Kidney epithelial cell (primary cell): ENCODE measurements around the gene CCDC43. TPM values are rescaled to one million over a fixed set of nuclear protein-coding genes. Genes with fewer than 3 reads are reported as not detected.

Experiments
- DNase-seq: peaks from one replicate; pipeline ENCODE4 v3.0.0-alpha.2; 2010; ENCODE audit warnings: low read depth
- H3K27me3 ChIP-seq: 2 replicates; pipeline ENCODE4 v1.6.0; 2011; ENCODE audit warnings: low read length; ENCODE audit not compliant: control insufficient read depth, insufficient read depth
- H3K36me3 ChIP-seq: 2 replicates; pipeline ENCODE4 v1.5.1; 2011; ENCODE audit warnings: low read length; ENCODE audit not compliant: control insufficient read depth, insufficient read depth
- H3K4me3 ChIP-seq: 2 replicates; pipeline ENCODE4 v1.5.1; 2011; ENCODE audit warnings: low read depth, mild to moderate bottlenecking, control low read depth, low read length
- total RNA-seq: library from RNA; depleted of rRNA; stranded (reverse); fragments of >200 nt; gene quantifications from 2 replicates; pipeline ENCODE4 v1.2.3, GENCODE V29; 2015
- TF ChIP-seq, protein P1 (sequence below): IDR thresholded peaks from 2 replicates; pipeline ENCODE4 v1.5.1; 2011; ENCODE audit warnings: mild to moderate bottlenecking, moderate library complexity, low read length, control low read depth, inconsistent platforms; ENCODE audit not compliant: insufficient read depth, poor library complexity, severe bottlenecking

Gene CCDC43
- total RNA-seq, 1 donor from 2014 or later, result 23.6 TPM

DNA sequence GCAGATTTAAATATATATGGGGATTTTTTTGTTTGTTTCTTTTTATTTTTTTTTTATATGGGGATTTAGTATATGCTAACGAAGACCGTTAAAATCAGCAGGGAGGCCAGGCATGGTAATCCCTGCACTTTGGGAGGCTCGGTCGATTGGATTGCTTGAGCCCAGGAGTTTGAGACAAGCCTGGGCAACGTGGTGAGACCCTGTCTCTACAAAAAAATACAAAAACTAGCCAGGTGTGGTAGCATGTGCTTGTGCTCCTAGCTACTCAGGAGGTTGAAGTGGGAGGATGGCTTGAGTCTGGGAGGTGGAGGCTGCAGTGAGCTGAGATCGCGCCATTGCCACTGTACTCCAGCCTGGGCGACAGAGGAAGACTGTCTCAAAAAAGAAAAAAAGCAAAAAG lies 55.6 kb downstream of the CCDC43 start:
- no peak for DNase-seq
- TF ChIP-seq, protein P1, sequence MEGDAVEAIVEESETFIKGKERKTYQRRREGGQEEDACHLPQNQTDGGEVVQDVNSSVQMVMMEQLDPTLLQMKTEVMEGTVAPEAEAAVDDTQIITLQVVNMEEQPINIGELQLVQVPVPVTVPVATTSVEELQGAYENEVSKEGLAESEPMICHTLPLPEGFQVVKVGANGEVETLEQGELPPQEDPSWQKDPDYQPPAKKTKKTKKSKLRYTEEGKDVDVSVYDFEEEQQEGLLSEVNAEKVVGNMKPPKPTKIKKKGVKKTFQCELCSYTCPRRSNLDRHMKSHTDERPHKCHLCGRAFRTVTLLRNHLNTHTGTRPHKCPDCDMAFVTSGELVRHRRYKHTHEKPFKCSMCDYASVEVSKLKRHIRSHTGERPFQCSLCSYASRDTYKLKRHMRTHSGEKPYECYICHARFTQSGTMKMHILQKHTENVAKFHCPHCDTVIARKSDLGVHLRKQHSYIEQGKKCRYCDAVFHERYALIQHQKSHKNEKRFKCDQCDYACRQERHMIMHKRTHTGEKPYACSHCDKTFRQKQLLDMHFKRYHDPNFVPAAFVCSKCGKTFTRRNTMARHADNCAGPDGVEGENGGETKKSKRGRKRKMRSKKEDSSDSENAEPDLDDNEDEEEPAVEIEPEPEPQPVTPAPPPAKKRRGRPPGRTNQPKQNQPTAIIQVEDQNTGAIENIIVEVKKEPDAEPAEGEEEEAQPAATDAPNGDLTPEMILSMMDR, result no peak
- no peak overlapping the region for H3K4me3 ChIP-seq
- no peaks in the 10 kb centered on the region for H3K36me3 ChIP-seq
- H3K27me3 ChIP-seq, result no peaks in the 10 kb centered on the region

- TF ChIP-seq, protein P1, result no peak
- H3K27me3 ChIP-seq, result no peaks in the 10 kb centered on the region
- no peak for DNase-seq
- no peaks in the 10 kb centered on the region for H3K36me3 ChIP-seq
- no peak overlapping the region for H3K4me3 ChIP-seq
Measured at GRCh38 chr17:44630703-44631102, 58.9 kb downstream of the CCDC43 start.

GRCh38 chr17:44629314-44629713 lies 60.3 kb downstream of the CCDC43 start:
- Histone ChIP-seq H3K27me3 (no peaks in the 10 kb centered on the region), H3K36me3 (no peaks in the 10 kb centered on the region), H3K4me3 (no peak overlapping the region)
- DNase-seq, result no peak
- TF ChIP-seq, protein P1, result no peak

GRCh38 chr17:44628243-44629188 lies 61.1 kb downstream of the CCDC43 start:
- peak; percentile 65 for DNase-seq
- TF ChIP-seq, protein P1, result peak; percentile 34

GRCh38 chr17:44627513-44628242 lies 61.9 kb downstream of the CCDC43 start:
- Histone ChIP-seq H3K27me3 (no peaks in the 10 kb centered on the region), H3K4me3 (no peak overlapping the region), H3K36me3 (no peaks in the 10 kb centered on the region)
- TF ChIP-seq, protein P1, result no peak
- DNase-seq, result no peak

More at GRCh38 chr17:44628243-44629188, 61.1 kb downstream of the CCDC43 start:
- Histone ChIP-seq H3K36me3 (no peaks in the 10 kb centered on the region), H3K27me3 (no peaks in the 10 kb centered on the region), H3K4me3 (peak overlapping the region; percentile 15)

Other genes with a start within 250 kb of the CCDC43 start
- gene GPATCH8, start 186.4 kb downstream of the CCDC43 start, total RNA-seq, result 30.9 and 34.9 TPM in 2 replicates
- gene FZD2, start 132.3 kb downstream of the CCDC43 start, total RNA-seq, result 8.1 and 11.2 TPM in 2 replicates
- 3.8 and 5.6 TPM in 2 replicates for gene MEIOC, start 33.3 kb downstream of the CCDC43 start, total RNA-seq
- gene DBF4B, start 18.9 kb upstream of the CCDC43 start, total RNA-seq, result 6.2 and 10.2 TPM in 2 replicates
- 0.21 and 1.6 TPM in 2 replicates for gene ADAM11, start 69.2 kb upstream of the CCDC43 start, total RNA-seq
- gene GJC1, start 140.5 kb upstream of the CCDC43 start, total RNA-seq, result 25.7 and 36.9 TPM in 2 replicates
- gene HIGD1B, start 158.1 kb upstream of the CCDC43 start, total RNA-seq, result not detected in 2 replicates
- gene EFTUD2, start 209.7 kb upstream of the CCDC43 start, total RNA-seq, result 98.4 and 103 TPM in 2 replicates
- not detected in 2 replicates for gene GFAP, start 225.7 kb upstream of the CCDC43 start, total RNA-seq